ENCODE data around the gene ALMS1.

- TF ChIP-seq POLR2AphosphoS5 (IDR thresholded peaks at IDR 0.05) (no peak), POLR2A (IDR thresholded peaks at IDR 0.05) (no peak), EP300 (IDR thresholded peaks at IDR 0.05) (no peak)
- TF ChIP-seq, protein P1, sequence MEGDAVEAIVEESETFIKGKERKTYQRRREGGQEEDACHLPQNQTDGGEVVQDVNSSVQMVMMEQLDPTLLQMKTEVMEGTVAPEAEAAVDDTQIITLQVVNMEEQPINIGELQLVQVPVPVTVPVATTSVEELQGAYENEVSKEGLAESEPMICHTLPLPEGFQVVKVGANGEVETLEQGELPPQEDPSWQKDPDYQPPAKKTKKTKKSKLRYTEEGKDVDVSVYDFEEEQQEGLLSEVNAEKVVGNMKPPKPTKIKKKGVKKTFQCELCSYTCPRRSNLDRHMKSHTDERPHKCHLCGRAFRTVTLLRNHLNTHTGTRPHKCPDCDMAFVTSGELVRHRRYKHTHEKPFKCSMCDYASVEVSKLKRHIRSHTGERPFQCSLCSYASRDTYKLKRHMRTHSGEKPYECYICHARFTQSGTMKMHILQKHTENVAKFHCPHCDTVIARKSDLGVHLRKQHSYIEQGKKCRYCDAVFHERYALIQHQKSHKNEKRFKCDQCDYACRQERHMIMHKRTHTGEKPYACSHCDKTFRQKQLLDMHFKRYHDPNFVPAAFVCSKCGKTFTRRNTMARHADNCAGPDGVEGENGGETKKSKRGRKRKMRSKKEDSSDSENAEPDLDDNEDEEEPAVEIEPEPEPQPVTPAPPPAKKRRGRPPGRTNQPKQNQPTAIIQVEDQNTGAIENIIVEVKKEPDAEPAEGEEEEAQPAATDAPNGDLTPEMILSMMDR (IDR thresholded peaks at IDR 0.05): no peak
These were observed 102.4 kb downstream of the ALMS1 start for GRCh38 chr2:73488079-73488478.
